A549 (cell line): Measurements from ENCODE around the gene LAMA2. TPM values are rescaled to one million over a fixed set of nuclear protein-coding genes. Genes with fewer than 3 reads are reported as not detected.

Experiments used
- ATAC-seq, 2 experiments: fragments of 200-7000 bp in 1 of 2; fragments of >200 bp in 1 of 2; cut with Nextera tagmentation in 1 of 2; cut with Tn5 transposase in 1 of 2; 3 replicates each; pipeline versions ENCODE4 v1.8.0 to v1.9.1; 2018 to 2020; ENCODE audit warnings: mild to moderate bottlenecking in 1 of 2, moderate library complexity in 1 of 2
- CTCF ChIA-PET: fragments of 300-600 bp; sonication (Branson Sonifier 250); formaldehyde crosslinking; extraction: SDS; loops from one replicate; lab custom pipeline; 2021; ENCODE audit warnings: antibody characterized with exemption, inconsistent platforms; lab: Yijun Ruan, JAX
- POLR2A ChIA-PET: fragments of 350-600 bp; formaldehyde crosslinking; extraction: SDS; loops from one replicate; lab custom pipeline; 2021; ENCODE audit warnings: antibody characterized with exemption, inconsistent platforms; lab: Yijun Ruan, JAX
- DNase-seq, 2 experiments: peaks; one replicate each; pipeline versions ENCODE4 v3.0.0 to v3.0.0-alpha.2; 2011 to 2016; ENCODE audit warnings: low read depth in 1 of 2, low spot score in 1 of 2
- FAIRE-seq: peaks from 2 replicates; lab custom pipeline; 2011; peaks lifted over from hg19 to GRCh38; lab: Jason Lieb, UNC
- H3K27ac ChIP-seq, 2 experiments: fragments of >200 bp; sonication (Bioruptor Twin); formaldehyde crosslinking; 3 replicates each; pipeline ENCODE4 v1.5.1; 2016 to 2017
- H3K4me1 ChIP-seq: fragments of >200 bp; sonication (Bioruptor Twin); formaldehyde crosslinking; 3 replicates; pipeline ENCODE4 v1.6.1; 2016
- H3K4me2 ChIP-seq: fragments of >200 bp; sonication (Bioruptor Twin); formaldehyde crosslinking; 3 replicates; pipeline ENCODE4 v1.6.1; 2016
- H3K4me3 ChIP-seq: fragments of >200 bp; sonication (Bioruptor Twin); formaldehyde crosslinking; 3 replicates; pipeline ENCODE4 v1.5.1; 2016
- H3K9me3 ChIP-seq: fragments of >200 bp; sonication (Bioruptor Twin); formaldehyde crosslinking; 3 replicates; pipeline ENCODE4 v1.6.1; 2016
- CBX2 ChIP-seq: fragments of 200-600 bp; sonication (generic); IDR thresholded peaks from 2 replicates; pipeline ENCODE4 v1.6.1; 2016; ENCODE audit warnings: low read depth, mild to moderate bottlenecking, borderline replicate concordance
- CHD4 ChIP-seq: fragments of 200-600 bp; sonication (generic); IDR thresholded peaks from 2 replicates; pipeline ENCODE4 v1.6.1; 2016; ENCODE audit warnings: antibody characterized with exemption, mild to moderate bottlenecking, borderline replicate concordance
- EHF ChIP-seq: fragments of 250-450 bp; sonication (Bioruptor Pico); IDR thresholded peaks from 2 replicates; pipeline ENCODE4 v1.5.0; 2020; ENCODE audit warnings: mild to moderate bottlenecking
- EP300 ChIP-seq, 2 experiments: fragments of >200 bp; sonication (Bioruptor Twin); formaldehyde crosslinking; IDR thresholded peaks; 2 replicates in 1 of 2; 3 replicates in 1 of 2; pipeline ENCODE4 v1.6.1; 2016 to 2017
- FOSL2 ChIP-seq, 2 experiments: fragments of 450-650 bp in 1 of 2; fragments of >200 bp in 1 of 2; sonication (Bioruptor Twin) in 1 of 2; formaldehyde crosslinking; IDR thresholded peaks; 2 replicates each; pipeline versions ENCODE4 v1.5.0 to v1.6.1; 2016 to 2020; ENCODE audit warnings: mild to moderate bottlenecking in 1 of 2, moderate library complexity in 1 of 2
- HEYL ChIP-seq: fragments of 250-450 bp; sonication (Bioruptor Pico); IDR thresholded peaks from 2 replicates; pipeline ENCODE4 v1.8.0; 2021; ENCODE audit warnings: mild to moderate bottlenecking, moderate library complexity
- HOXB13 ChIP-seq: fragments of 250-450 bp; sonication (Bioruptor Pico); IDR thresholded peaks from 2 replicates; pipeline ENCODE4 v1.5.0; 2020; ENCODE audit warnings: low read depth, mild to moderate bottlenecking, moderate library complexity
- MAFK ChIP-seq: fragments of 450-650 bp; IDR thresholded peaks from 2 replicates; pipeline ENCODE4 v1.6.1; 2014; ENCODE audit not compliant: partially characterized antibody
- MYC ChIP-seq: IDR thresholded peaks from 2 replicates; pipeline ENCODE4 v1.6.1; 2012; ENCODE audit warnings: mild to moderate bottlenecking, inconsistent platforms, low read length, improper control_type of control experiment, borderline replicate concordance
- NFE2L2 ChIP-seq: fragments of 150-350 bp; conservative IDR thresholded peaks from 2 replicates; pipeline ENCODE4 v1.6.1; 2014; ENCODE audit warnings: low read length
- NPAS2 ChIP-seq: fragments of 250-450 bp; sonication (Bioruptor Pico); IDR thresholded peaks from 2 replicates; pipeline ENCODE4 v1.8.0; 2022; ENCODE audit warnings: mild to moderate bottlenecking, moderate library complexity, borderline replicate concordance
- NR3C1 ChIP-seq: fragments of >200 bp; sonication (Bioruptor Twin); formaldehyde crosslinking; IDR thresholded peaks from 3 replicates; pipeline ENCODE4 v1.6.1; 2017
- PHF8 ChIP-seq: fragments of 200-600 bp; sonication (generic); IDR thresholded peaks from 2 replicates; pipeline ENCODE4 v1.6.1; 2016; ENCODE audit warnings: low read depth, mild to moderate bottlenecking, antibody characterized with exemption, moderate library complexity, borderline replicate concordance
- RAD21 ChIP-seq, 2 experiments: fragments of >200 bp in 1 of 2; sonication (Bioruptor Twin) in 1 of 2; formaldehyde crosslinking in 1 of 2; IDR thresholded peaks in 1 of 2; conservative IDR thresholded peaks in 1 of 2; 2 replicates in 1 of 2; 3 replicates in 1 of 2; pipeline ENCODE4 v1.6.1; 2012 to 2018; ENCODE audit warnings: inconsistent platforms in 1 of 2
- RCOR1 ChIP-seq: fragments of 150-350 bp; IDR thresholded peaks from 2 replicates; pipeline ENCODE4 v1.6.1; 2014; ENCODE audit warnings: antibody characterized with exemption, low read length, low read depth
- SMC3 ChIP-seq: fragments of >200 bp; sonication (Bioruptor Twin); formaldehyde crosslinking; IDR thresholded peaks from 3 replicates; pipeline ENCODE4 v1.6.1; 2018; ENCODE audit warnings: inconsistent platforms
- SREBF2 ChIP-seq: fragments of 450-650 bp; IDR thresholded peaks from 2 replicates; pipeline ENCODE4 v1.6.1; 2014; ENCODE audit warnings: mild to moderate bottlenecking, moderate library complexity
- TP53 ChIP-seq: fragments of 250-450 bp; sonication (Bioruptor Pico); IDR thresholded peaks from 2 replicates; pipeline ENCODE4 v1.5.0; 2021; ENCODE audit warnings: mild to moderate bottlenecking, moderate library complexity
- WGBS: methylation state at CpG from one replicate; pipeline ENCODE4 v1.1.6; 2017; ENCODE audit errors: missing lambda C conversion rate; 5-methylcytosine and 5-hydroxymethylcytosine counted together
- polyA plus RNA-seq, 4 experiments: library from polyadenylated mRNA; depleted of rRNA in 3 of 4; stranded (reverse); fragments of >200 nt; fragmentation: RNase III in 1 of 4; extraction: RNeasy Plus Mini Kit Qiagen cat#74134 plus additional on column Dnase treatment in 1 of 4; gene quantifications; 2 replicates in 3 of 4; 3 replicates in 1 of 4; pipeline ENCODE4 v1.2.3, GENCODE V29; 2011 to 2017
- TF ChIP-seq, protein P1 (sequence below): IDR thresholded peaks from 2 replicates; pipeline ENCODE4 v1.6.1; 2012; ENCODE audit warnings: low read depth, borderline replicate concordance
- TF ChIP-seq, protein P2 (sequence below): fragments of 200-600 bp; sonication (generic); IDR thresholded peaks from 2 replicates; pipeline ENCODE4 v1.6.1; 2016; ENCODE audit warnings: antibody characterized with exemption, mild to moderate bottlenecking, moderate library complexity
- TF ChIP-seq, protein P3 (sequence below): fragments of 150-350 bp; IDR thresholded peaks from 2 replicates; pipeline ENCODE4 v1.6.1; 2014; ENCODE audit warnings: low read depth, mild to moderate bottlenecking, low read length
- TF ChIP-seq, protein P4 (sequence below): IDR thresholded peaks from 2 replicates; pipeline ENCODE4 v1.6.1; 2012

The LAMA2 gene
- polyA plus RNA-seq, 2 of the 4 experiments (the other 2 are of a cell fraction), result 0.21 to 1.3 TPM

DNA sequence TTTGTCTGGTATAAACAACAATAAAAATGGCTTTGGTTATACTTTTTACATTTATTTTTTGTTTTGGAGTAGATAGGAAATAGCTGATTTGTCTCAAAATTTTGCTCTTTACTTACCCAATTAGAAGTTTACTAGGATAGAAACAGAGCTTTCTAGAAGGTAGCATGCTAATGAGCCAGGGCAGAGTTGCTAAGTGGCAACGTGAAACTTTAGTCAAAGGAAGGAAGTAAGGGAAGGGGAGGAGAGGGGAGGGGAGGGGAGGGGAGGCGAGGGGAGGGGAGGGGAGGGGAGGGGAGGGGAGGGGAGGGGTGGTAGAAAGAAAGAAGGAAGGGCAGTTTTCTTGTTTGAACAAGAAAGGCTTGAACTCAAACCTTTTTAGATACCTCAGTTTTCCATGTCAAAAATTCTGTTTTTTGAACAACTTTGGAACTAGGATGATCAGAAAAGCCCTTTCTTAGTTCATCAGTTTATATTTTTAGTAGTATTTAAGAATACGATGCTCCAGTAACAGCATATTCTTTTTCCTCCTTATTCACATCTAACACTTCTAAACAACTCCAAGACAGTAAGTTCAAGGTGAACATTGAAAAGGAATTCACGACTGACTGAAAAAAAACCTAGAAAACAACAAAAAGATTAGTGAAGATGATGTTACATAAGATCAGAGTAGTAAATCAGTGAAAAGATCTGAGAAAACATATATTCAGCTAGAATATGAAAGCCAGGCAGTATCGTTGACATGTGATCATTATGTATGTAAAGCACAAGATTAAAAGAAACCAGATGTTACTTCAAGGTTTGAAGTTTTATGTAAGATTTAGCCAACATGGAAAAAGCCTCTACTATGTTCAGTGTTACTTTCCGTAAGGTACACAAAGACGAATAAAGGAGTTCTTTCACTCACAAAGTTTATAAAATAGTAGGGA lies 563.6 kb downstream of the LAMA2 start:
- ChIA-PET CTCF (no interaction called here), POLR2A (no interaction called here)
- Histone ChIP-seq H3K4me2 (no peak overlapping the region), H3K27ac (no peak overlapping the region), H3K4me1 (no peaks in the 10 kb centered on the region), H3K4me3 (no peak overlapping the region), H3K9me3 (no peaks in the 10 kb centered on the region)
- no peak for FAIRE-seq
- ATAC-seq, result no peak
- 63% methylated on average over 6 of the region's 7 CpGs for WGBS
- no peak for DNase-seq
- TF ChIP-seq MAFK (no peak), TP53 (CRISPR knock-in tag) (no peak), MYC (no peak), NPAS2 (no peak), CHD4 (no peak), EHF (CRISPR knock-in tag) (no peak), SMC3 (no peak), SREBF2 (no peak)
- TF ChIP-seq, protein P1, sequence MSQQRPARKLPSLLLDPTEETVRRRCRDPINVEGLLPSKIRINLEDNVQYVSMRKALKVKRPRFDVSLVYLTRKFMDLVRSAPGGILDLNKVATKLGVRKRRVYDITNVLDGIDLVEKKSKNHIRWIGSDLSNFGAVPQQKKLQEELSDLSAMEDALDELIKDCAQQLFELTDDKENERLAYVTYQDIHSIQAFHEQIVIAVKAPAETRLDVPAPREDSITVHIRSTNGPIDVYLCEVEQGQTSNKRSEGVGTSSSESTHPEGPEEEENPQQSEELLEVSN, result no peak
- TF ChIP-seq, protein P2, sequence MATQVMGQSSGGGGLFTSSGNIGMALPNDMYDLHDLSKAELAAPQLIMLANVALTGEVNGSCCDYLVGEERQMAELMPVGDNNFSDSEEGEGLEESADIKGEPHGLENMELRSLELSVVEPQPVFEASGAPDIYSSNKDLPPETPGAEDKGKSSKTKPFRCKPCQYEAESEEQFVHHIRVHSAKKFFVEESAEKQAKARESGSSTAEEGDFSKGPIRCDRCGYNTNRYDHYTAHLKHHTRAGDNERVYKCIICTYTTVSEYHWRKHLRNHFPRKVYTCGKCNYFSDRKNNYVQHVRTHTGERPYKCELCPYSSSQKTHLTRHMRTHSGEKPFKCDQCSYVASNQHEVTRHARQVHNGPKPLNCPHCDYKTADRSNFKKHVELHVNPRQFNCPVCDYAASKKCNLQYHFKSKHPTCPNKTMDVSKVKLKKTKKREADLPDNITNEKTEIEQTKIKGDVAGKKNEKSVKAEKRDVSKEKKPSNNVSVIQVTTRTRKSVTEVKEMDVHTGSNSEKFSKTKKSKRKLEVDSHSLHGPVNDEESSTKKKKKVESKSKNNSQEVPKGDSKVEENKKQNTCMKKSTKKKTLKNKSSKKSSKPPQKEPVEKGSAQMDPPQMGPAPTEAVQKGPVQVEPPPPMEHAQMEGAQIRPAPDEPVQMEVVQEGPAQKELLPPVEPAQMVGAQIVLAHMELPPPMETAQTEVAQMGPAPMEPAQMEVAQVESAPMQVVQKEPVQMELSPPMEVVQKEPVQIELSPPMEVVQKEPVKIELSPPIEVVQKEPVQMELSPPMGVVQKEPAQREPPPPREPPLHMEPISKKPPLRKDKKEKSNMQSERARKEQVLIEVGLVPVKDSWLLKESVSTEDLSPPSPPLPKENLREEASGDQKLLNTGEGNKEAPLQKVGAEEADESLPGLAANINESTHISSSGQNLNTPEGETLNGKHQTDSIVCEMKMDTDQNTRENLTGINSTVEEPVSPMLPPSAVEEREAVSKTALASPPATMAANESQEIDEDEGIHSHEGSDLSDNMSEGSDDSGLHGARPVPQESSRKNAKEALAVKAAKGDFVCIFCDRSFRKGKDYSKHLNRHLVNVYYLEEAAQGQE, result no peak
- TF ChIP-seq, protein P3, sequence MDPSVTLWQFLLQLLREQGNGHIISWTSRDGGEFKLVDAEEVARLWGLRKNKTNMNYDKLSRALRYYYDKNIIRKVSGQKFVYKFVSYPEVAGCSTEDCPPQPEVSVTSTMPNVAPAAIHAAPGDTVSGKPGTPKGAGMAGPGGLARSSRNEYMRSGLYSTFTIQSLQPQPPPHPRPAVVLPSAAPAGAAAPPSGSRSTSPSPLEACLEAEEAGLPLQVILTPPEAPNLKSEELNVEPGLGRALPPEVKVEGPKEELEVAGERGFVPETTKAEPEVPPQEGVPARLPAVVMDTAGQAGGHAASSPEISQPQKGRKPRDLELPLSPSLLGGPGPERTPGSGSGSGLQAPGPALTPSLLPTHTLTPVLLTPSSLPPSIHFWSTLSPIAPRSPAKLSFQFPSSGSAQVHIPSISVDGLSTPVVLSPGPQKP, result no peak

DNA sequence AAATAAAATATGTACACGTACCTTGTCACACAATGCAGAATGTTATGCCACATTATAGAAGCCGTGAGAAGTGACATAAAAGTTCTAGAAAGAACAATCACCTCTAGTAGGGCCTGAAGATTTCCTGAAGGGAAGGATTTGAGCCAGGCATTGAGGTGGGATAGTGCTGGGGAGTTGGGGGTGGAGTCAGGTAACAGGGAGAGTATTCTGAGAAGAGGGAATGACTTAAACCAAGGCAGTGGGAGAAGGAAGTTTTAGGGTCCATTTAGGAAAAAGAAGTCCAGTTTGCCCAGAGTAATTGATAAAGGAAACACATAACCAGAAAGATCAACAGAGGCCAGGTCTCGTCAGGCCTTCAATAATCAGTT lies 564.2 kb downstream of the LAMA2 start:
- 62% methylated on average over 3 of the region's 3 CpGs for WGBS
- DNase-seq, result no peak
- H3K4me2 ChIP-seq, result no peak overlapping the region
- no peak for FAIRE-seq
- no peaks in the 10 kb centered on the region for H3K4me1 ChIP-seq
- no peak for ATAC-seq
- TF ChIP-seq NR3C1 (no peak), FOSL2 (IDR thresholded peaks at IDR 0.05) (no peak), FOSL2 (CRISPR knock-in tag; IDR thresholded peaks at IDR 0.05) (no peak), CBX2 (no peak), RCOR1 (no peak), HOXB13 (no peak), HEYL (no peak), EP300 (IDR thresholded peaks at IDR 0.05) (no peak), PHF8 (no peak), RAD21 (conservative IDR thresholded peaks at IDR 0.05 in 1 of 2, IDR thresholded peaks at IDR 0.05 in 1 of 2) (no peak), NFE2L2 (no peak)
- TF ChIP-seq, protein P1, result no peak
- TF ChIP-seq, protein P4, sequence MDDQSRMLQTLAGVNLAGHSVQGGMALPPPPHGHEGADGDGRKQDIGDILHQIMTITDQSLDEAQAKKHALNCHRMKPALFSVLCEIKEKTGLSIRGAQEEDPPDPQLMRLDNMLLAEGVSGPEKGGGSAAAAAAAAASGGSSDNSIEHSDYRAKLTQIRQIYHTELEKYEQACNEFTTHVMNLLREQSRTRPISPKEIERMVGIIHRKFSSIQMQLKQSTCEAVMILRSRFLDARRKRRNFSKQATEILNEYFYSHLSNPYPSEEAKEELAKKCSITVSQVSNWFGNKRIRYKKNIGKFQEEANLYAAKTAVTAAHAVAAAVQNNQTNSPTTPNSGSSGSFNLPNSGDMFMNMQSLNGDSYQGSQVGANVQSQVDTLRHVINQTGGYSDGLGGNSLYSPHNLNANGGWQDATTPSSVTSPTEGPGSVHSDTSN, result no peak
- no peak overlapping the region for H3K27ac ChIP-seq
- no peak overlapping the region for H3K4me3 ChIP-seq
- CTCF ChIA-PET, result no interaction called here
- H3K9me3 ChIP-seq, result no peaks in the 10 kb centered on the region
- POLR2A ChIA-PET, result no interaction called here
